GM12878 (cell line): ENCODE measurements around the gene CD34. TPM values are rescaled to one million over a fixed set of nuclear protein-coding genes. Genes with fewer than 3 reads are reported as not detected.

Experiments
- ATAC-seq: fragments of 200-7000 bp; cut with Tn5 transposase; 3 replicates; pipeline ENCODE4 v1.9.1; 2020; ENCODE audit warnings: mild to moderate bottlenecking, moderate library complexity
- BruUV-seq: library from RNA; stranded (reverse); fragments of 400-500 nt; replicated peaks from 2 replicates; lab custom pipeline; 2021; lab: Mats Ljungman, UMichigan
- CTCF ChIA-PET: fragments of 300-600 bp; sonication (Branson Sonifier 250); formaldehyde crosslinking; extraction: SDS; loops from one replicate; lab custom pipeline; 2021; ENCODE audit warnings: inconsistent platforms; lab: Yijun Ruan, JAX
- POLR2A ChIA-PET: fragments of 350-600 bp; formaldehyde crosslinking; extraction: SDS; loops from one replicate; lab custom pipeline; 2021; ENCODE audit warnings: inconsistent platforms; lab: Charles Lee
- RAD21 ChIA-PET: fragments of 300-600 bp; sonication (Branson Sonifier 250); formaldehyde crosslinking; loops from one replicate; lab custom pipeline; 2023; ENCODE audit warnings: antibody characterized with exemption; ENCODE audit not compliant: unreplicated experiment; lab: Charles Lee
- SMC1A ChIA-PET: fragments of 300-600 bp; sonication (Branson Sonifier 250); formaldehyde crosslinking; loops from one replicate; lab custom pipeline; 2023; ENCODE audit not compliant: unreplicated experiment, uncharacterized antibody; lab: Charles Lee
- DNase-seq: peaks from one replicate; pipeline ENCODE4 v3.0.0-alpha.2; 2011; ENCODE audit warnings: low read depth, low spot score
- FAIRE-seq: peaks from 3 replicates; lab custom pipeline; 2011; peaks lifted over from hg19 to GRCh38; lab: Jason Lieb, UNC
- H2AFZ ChIP-seq: 2 replicates; pipeline ENCODE4 v1.6.0; 2011; ENCODE audit warnings: low read depth, low read length, control low read depth; ENCODE audit not compliant: control insufficient read depth
- H3K27ac ChIP-seq: 2 replicates; pipeline ENCODE4 v1.5.1; 2011; ENCODE audit warnings: control low read depth; ENCODE audit not compliant: control insufficient read depth, insufficient read depth
- H3K27me3 ChIP-seq, 2 experiments: replicated peaks in 1 of 2; 2 replicates each; pipeline versions ENCODE4 v1.6.0 to v1.6.1; 2011; ENCODE audit warnings: low read length in 1 of 2; ENCODE audit not compliant: control insufficient read depth in 2 of 2, insufficient read depth in 2 of 2
- H3K36me3 ChIP-seq, 2 experiments: 2 replicates each; pipeline ENCODE4 v1.5.1; 2011; ENCODE audit warnings: low read length in 1 of 2; ENCODE audit not compliant: control insufficient read depth in 2 of 2, insufficient read depth in 2 of 2
- H3K4me1 ChIP-seq: 2 replicates; pipeline ENCODE4 v1.6.1; 2011; ENCODE audit warnings: mild to moderate bottlenecking, low read length, moderate library complexity, mixed read lengths; ENCODE audit not compliant: control insufficient read depth, insufficient read depth
- H3K4me2 ChIP-seq: 2 replicates; pipeline ENCODE4 v1.6.0; 2011; ENCODE audit warnings: control low read depth; ENCODE audit not compliant: control insufficient read depth, insufficient read depth
- H3K4me3 ChIP-seq: fragments of 200-600 bp; sonication (generic); 2 replicates; pipeline ENCODE4 v1.5.1; 2016
- H3K79me2 ChIP-seq: 2 replicates; pipeline ENCODE4 v1.6.0; 2011; ENCODE audit warnings: low read length; ENCODE audit not compliant: control insufficient read depth, insufficient read depth
- H3K9ac ChIP-seq: 2 replicates; pipeline ENCODE4 v1.8.0; 2011; ENCODE audit warnings: low read length, control low read depth, mixed read lengths; ENCODE audit not compliant: control insufficient read depth, insufficient read depth
- H3K9me3 ChIP-seq: replicated peaks from 3 replicates; pipeline ENCODE4 v1.5.1; 2011; ENCODE audit warnings: mild to moderate bottlenecking, low read length; ENCODE audit not compliant: control insufficient read depth, insufficient read depth
- H4K20me1 ChIP-seq: 2 replicates; pipeline ENCODE4 v1.6.0; 2011; ENCODE audit not compliant: control insufficient read depth, insufficient read depth
- ATF2 ChIP-seq: IDR thresholded peaks from 2 replicates; pipeline ENCODE4 v1.6.1; 2012; ENCODE audit warnings: low read length, inconsistent platforms
- CBFB ChIP-seq: IDR thresholded peaks from 2 replicates; pipeline ENCODE4 v1.6.1; 2016; ENCODE audit warnings: antibody characterized with exemption, low read depth
- E2F4 ChIP-seq: IDR thresholded peaks from 2 replicates; pipeline ENCODE4 v1.6.1; 2012; ENCODE audit warnings: low read depth, low read length, improper control_type of control experiment
- ELK1 ChIP-seq: IDR thresholded peaks from 2 replicates; pipeline ENCODE4 v1.6.1; 2012; ENCODE audit warnings: low read depth, low read length, improper control_type of control experiment
- MAX ChIP-seq: IDR thresholded peaks from 2 replicates; pipeline ENCODE4 v1.6.1; 2012; ENCODE audit warnings: low read depth, low read length, improper control_type of control experiment
- NFYB ChIP-seq: IDR thresholded peaks from 2 replicates; pipeline ENCODE4 v1.6.1; 2011; ENCODE audit warnings: low read depth, mild to moderate bottlenecking, low read length, improper control_type of control experiment, moderate library complexity; ENCODE audit not compliant: insufficient read depth
- PRDM15 ChIP-seq: fragments of 450-650 bp; formaldehyde crosslinking; IDR thresholded peaks from 2 replicates; pipeline ENCODE4 v1.4.0; 2020; ENCODE audit warnings: mild to moderate bottlenecking, moderate library complexity
- RELA ChIP-seq: fragments of 450-650 bp; IDR thresholded peaks from 2 replicates; pipeline ENCODE4 v1.8.0; 2014; ENCODE audit warnings: borderline replicate concordance; ENCODE audit not compliant: partially characterized antibody
- SUPT20H ChIP-seq: IDR thresholded peaks from 2 replicates; pipeline ENCODE4 v1.6.1; 2011; ENCODE audit warnings: low read depth, mild to moderate bottlenecking, low read length, moderate library complexity, borderline replicate concordance; ENCODE audit not compliant: control insufficient read depth
- ZSCAN29 ChIP-seq: fragments of 450-650 bp; IDR thresholded peaks from 2 replicates; pipeline ENCODE4 v1.6.1; 2017; ENCODE audit warnings: mild to moderate bottlenecking, moderate library complexity
- whole genome bisulfite sequencing: methylation state at CpG from one replicate; pipeline ENCODE4 v1.1.6; 2016; ENCODE audit warnings: low lambda C conversion rate; ENCODE audit not compliant: insufficient replicate concordance, insufficient coverage; ENCODE audit errors: missing lambda C conversion rate; 5-methylcytosine and 5-hydroxymethylcytosine counted together
- in situ Hi-C: fragments of 300-500 bp; cut with MboI; formaldehyde crosslinking; loops from 9 replicates; pipeline ENCODE4 v1.14.3; 2018; ENCODE audit warnings: mixed read lengths
- intact Hi-C: fragments of 100-400 bp; cut with micrococcal nuclease; formaldehyde crosslinking; loops from one replicate; pipeline ENCODE4 v1.14.2; 2022; ENCODE audit not compliant: unreplicated experiment
- polyA plus RNA-seq, 11 experiments: library from polyadenylated mRNA; depleted of rRNA in 4 of 11; unstranded in 6 of 11; stranded (reverse) in 5 of 11; fragments of >200 nt; fragmentation: Nextera tagmentation in 4 of 11; fragmentation: Illumina TruSeq in 1 of 11; extraction: Ambion mirVana in 4 of 11; extraction: Trizol in 1 of 11; gene quantifications; 1 replicate in 1 of 11; 2 replicates in 10 of 11; pipeline versions ENCODE4 v1.2.1 to v1.2.3, GENCODE V29; 2011 to 2016; ENCODE audit warnings: inconsistent platforms in 2 of 11, missing spikeins in 2 of 11, low read depth in 1 of 11
- total RNA-seq, 4 experiments: library from RNA; depleted of rRNA in 3 of 4; stranded (reverse); fragments of >200 nt in 3 of 4; fragmentation: Illumina TruSeq in 1 of 4; extraction: Trizol in 1 of 4; gene quantifications; 2 replicates each; pipeline versions ENCODE4 v1.2.1 to v1.2.3, GENCODE V29; 2013 to 2021

CD34 gene
- total and polyA plus RNA-seq, 10 of the 15 experiments (the other 5 are each of a cell fraction or from before 2014, with no cell fraction given), result under 0.01 to 0.08 (median 0.02) TPM; not detected in 6

- TF ChIP-seq ATF2, result no peak
- TF ChIP-seq CBFB, result no peak
- no peak for TF ChIP-seq ELK1
- no peak for TF ChIP-seq E2F4
- TF ChIP-seq NFYB, result no peak
- no peak for TF ChIP-seq ZSCAN29
These were observed 66.6 kb downstream of the CD34 start (continued) for GRCh38 chr1:207844371-207844770.

- ChIA-PET CTCF (interaction anchor here (1.0 to 26.0 kb wide), 4 partner anchors 13 to 45 kb away, joined by 3 to 821 read pairs (median 4); no protein-coding TSS in a partner anchor), RAD21 (interaction anchor here (1.2 to 1.4 kb wide), 2 partner anchors 26 to 43 kb away, joined by 4 to 5 read pairs; no protein-coding TSS in a partner anchor), POLR2A (interaction anchor here (0.6 to 2.4 kb wide), 3 partner anchors 10 to 25 kb away, joined by 3 to 7 read pairs (median 4); no protein-coding TSS in a partner anchor), SMC1A (interaction anchor here (1.0 to 2.3 kb wide), 5 partner anchors 10 to 27 kb away, joined by 3 to 5 read pairs (median 3); no protein-coding TSS in a partner anchor)
- Histone ChIP-seq H3K9ac (no peak overlapping the region), H3K4me2 (no peak overlapping the region), H3K9me3 (no peaks in the 10 kb centered on the region; the same call in 2 of the 3 replicates), H3K27ac (no peak overlapping the region), H3K4me1 (peaks cover 6% of the 10 kb centered on the region), H2AFZ (no peak overlapping the region), H3K79me2 (no peaks in the 10 kb centered on the region; the same call in 1 of the 2 replicates), H4K20me1 (no peaks in the 10 kb centered on the region; the same call in 1 of the 2 replicates), H3K36me3 (peaks cover 0 to 6% of the 10 kb centered on the region in 2 experiments; a peak in 2 of 4 replicates), H3K27me3 (no peaks in the 10 kb centered on the region), H3K4me3 (no peak overlapping the region)
- in situ Hi-C loops, result no loop called here
- 82% methylated on average over 6 of the region's 6 CpGs for WGBS
- ATAC-seq (no peak), FAIRE-seq (no peak), DNase-seq (no peak)
- BruUV-seq, result no TSS peak
- intact Hi-C loops, result no loop called here
- TF ChIP-seq SUPT20H, result no peak
- TF ChIP-seq RELA, result no peak
- TF ChIP-seq MAX, result no peak
- no peak for TF ChIP-seq PRDM15 (CRISPR knock-in tag)
These were observed 68.4 kb downstream of the CD34 start for GRCh38 chr1:207842506-207842905.
